ENCODE data around the gene DYSF. TPM values are rescaled to one million over a fixed set of nuclear protein-coding genes. Genes with fewer than 3 reads are reported as not detected.

Gene DYSF
- polyA plus RNA-seq, 1 donor from 2014 or later = 0.04 TPM

DNA sequence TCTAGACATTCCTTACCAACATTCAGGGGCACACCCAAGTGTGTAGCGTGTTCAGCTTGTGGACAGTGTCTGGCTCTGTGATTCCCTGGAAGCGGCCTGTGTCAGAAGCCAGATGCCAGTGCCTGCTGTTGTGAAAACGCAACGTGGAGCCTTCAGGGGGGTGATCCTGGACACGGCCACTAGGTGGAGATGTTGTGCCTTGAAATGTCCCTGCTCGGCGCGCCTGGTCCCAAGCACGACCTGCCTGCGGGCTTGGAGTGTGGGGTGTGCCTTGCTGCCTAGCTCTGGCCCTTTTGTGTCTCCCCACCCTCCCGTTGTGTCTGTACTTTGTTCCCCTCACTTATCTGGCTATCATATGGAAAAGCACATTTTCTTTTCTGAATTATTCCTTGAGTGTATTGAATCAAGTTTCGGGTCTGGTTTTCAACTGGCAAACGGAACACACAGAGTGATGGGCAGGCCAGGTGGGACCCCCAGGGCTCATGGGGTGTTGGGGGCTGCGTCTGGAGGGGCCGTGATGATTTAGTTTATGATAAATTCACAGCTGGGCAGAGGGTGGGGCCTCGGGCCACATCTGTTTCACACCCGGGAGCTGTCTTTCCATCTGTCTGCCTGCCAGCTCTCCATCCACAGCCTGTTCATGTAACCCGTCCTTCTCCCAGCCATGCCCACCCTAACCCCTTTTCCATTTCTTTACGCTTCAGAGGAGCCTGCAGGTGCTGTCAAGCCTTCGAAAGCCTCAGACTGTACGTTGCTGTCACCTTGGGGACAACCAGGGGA lies 95.5 kb downstream of the DYSF start:
- H3K9me2 ChIP-seq (ENCODE audit: insufficient read depth, low read length) = no peaks in the 10 kb centered on the region
- no peak overlapping the region for H3K9ac ChIP-seq (ENCODE audit: low read length)
- H3K79me2 ChIP-seq (replicated peaks; ENCODE audit: insufficient read depth, low read length) = no peaks in the 10 kb centered on the region
- no peaks in the 10 kb centered on the region for H3K9me3 ChIP-seq (ENCODE audit: low read length)
- H3K27ac ChIP-seq (ENCODE audit: low read length) = no peak overlapping the region
- no peak overlapping the region for H3K4me3 ChIP-seq (ENCODE audit: low read length)
- H3K27me3 ChIP-seq (ENCODE audit: insufficient read depth, low read depth, low read length) = no peaks in the 10 kb centered on the region
- H3F3A ChIP-seq (ENCODE audit: insufficient read depth, low read length, poor library complexity, severe bottlenecking) = no peaks in the 10 kb centered on the region
- no peaks in the 10 kb centered on the region for H3K36me3 ChIP-seq (ENCODE audit: insufficient read depth, low read length)
- TF ChIP-seq RAD21 (conservative IDR thresholded peaks at IDR 0.05) (peak; percentile 45), SMC3 (conservative IDR thresholded peaks at IDR 0.05; ENCODE audit: poor library complexity) (peak; percentile 58), TAF1 (IDR thresholded peaks at IDR 0.05; ENCODE audit: low read depth) (no peak)
- TF ChIP-seq, protein P1, sequence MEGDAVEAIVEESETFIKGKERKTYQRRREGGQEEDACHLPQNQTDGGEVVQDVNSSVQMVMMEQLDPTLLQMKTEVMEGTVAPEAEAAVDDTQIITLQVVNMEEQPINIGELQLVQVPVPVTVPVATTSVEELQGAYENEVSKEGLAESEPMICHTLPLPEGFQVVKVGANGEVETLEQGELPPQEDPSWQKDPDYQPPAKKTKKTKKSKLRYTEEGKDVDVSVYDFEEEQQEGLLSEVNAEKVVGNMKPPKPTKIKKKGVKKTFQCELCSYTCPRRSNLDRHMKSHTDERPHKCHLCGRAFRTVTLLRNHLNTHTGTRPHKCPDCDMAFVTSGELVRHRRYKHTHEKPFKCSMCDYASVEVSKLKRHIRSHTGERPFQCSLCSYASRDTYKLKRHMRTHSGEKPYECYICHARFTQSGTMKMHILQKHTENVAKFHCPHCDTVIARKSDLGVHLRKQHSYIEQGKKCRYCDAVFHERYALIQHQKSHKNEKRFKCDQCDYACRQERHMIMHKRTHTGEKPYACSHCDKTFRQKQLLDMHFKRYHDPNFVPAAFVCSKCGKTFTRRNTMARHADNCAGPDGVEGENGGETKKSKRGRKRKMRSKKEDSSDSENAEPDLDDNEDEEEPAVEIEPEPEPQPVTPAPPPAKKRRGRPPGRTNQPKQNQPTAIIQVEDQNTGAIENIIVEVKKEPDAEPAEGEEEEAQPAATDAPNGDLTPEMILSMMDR (IDR thresholded peaks at IDR 0.05; ENCODE audit: poor library complexity, severe bottlenecking) = peak; percentile 52
- H3K4me2 ChIP-seq (ENCODE audit: low read length) = no peak overlapping the region
- no peak overlapping the region for H2AFZ ChIP-seq (ENCODE audit: low read depth, low read length)
- H4K20me1 ChIP-seq (ENCODE audit: insufficient read depth) = no peaks in the 10 kb centered on the region

DNA sequence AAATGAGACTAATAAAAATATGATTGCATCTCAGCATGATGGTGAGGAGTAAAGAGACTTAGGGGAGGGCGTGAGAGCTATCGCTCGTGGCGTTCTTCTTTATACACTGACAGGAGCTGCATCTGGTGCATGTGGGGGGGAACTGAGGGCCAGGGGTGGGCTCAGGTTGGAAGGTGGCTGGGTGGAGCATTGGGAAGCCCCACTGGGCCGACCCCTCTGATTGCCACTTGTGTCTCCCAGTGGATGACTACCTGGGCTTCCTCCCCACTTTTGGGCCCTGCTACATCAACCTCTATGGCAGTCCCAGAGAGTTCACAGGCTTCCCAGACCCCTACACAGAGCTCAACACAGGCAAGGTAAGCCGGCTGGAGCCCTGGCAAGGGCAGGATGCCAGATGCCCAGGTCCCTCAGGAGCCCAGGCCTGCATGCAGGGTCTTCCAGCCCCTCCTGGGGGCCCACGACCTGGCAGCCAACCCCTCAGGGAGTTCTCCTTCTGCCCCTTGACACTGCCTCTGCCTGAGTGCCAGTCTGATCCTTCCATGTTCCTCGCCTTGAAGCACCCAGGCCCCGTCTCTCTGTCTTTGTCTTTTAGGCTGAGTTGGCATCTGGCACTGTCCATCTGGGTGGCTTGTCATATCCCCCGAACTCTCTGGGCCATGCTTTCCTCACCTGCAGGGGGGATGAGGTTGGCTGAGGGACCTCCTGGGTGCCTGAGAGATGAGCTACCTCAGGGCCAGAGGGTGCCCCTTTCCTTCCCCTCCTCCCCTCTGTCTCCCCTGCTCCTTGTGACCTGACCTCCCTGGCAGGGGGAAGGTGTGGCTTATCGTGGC lies 97.7 kb downstream of the DYSF start:
- Histone ChIP-seq H3K36me3 (ENCODE audit: insufficient read depth, low read length) (no peaks in the 10 kb centered on the region), H3K4me3 (ENCODE audit: low read length) (no peak overlapping the region), H3K27me3 (ENCODE audit: insufficient read depth, low read depth, low read length) (no peaks in the 10 kb centered on the region), H3K9ac (ENCODE audit: low read length) (no peak overlapping the region), H3K9me2 (ENCODE audit: insufficient read depth, low read length) (no peaks in the 10 kb centered on the region), H2AFZ (ENCODE audit: low read depth, low read length) (no peak overlapping the region), H3F3A (ENCODE audit: insufficient read depth, low read length, poor library complexity, severe bottlenecking) (no peaks in the 10 kb centered on the region), H4K20me1 (ENCODE audit: insufficient read depth) (no peaks in the 10 kb centered on the region), H3K27ac (ENCODE audit: low read length) (no peak overlapping the region), H3K4me2 (ENCODE audit: low read length) (no peak overlapping the region), H3K9me3 (ENCODE audit: low read length) (no peaks in the 10 kb centered on the region), H3K79me2 (replicated peaks; ENCODE audit: insufficient read depth, low read length) (no peaks in the 10 kb centered on the region)
- TF ChIP-seq EZH2 (IDR thresholded peaks at IDR 0.05; ENCODE audit: borderline replicate concordance, insufficient read depth, low read length, poor library complexity, severe bottlenecking) (no peak), EP300 (conservative IDR thresholded peaks at IDR 0.05; ENCODE audit: poor library complexity, severe bottlenecking) (no peak), RAD21 (conservative IDR thresholded peaks at IDR 0.05) (no peak), POLR2AphosphoS5 (IDR thresholded peaks at IDR 0.05) (no peak), TAF1 (IDR thresholded peaks at IDR 0.05; ENCODE audit: low read depth) (no peak), MXI1 (conservative IDR thresholded peaks at IDR 0.05; ENCODE audit: poor library complexity, severe bottlenecking) (no peak), SMC3 (conservative IDR thresholded peaks at IDR 0.05; ENCODE audit: poor library complexity) (no peak)
- TF ChIP-seq, protein P1 (IDR thresholded peaks at IDR 0.05; ENCODE audit: poor library complexity, severe bottlenecking) = no peak
- TF ChIP-seq, protein P2, sequence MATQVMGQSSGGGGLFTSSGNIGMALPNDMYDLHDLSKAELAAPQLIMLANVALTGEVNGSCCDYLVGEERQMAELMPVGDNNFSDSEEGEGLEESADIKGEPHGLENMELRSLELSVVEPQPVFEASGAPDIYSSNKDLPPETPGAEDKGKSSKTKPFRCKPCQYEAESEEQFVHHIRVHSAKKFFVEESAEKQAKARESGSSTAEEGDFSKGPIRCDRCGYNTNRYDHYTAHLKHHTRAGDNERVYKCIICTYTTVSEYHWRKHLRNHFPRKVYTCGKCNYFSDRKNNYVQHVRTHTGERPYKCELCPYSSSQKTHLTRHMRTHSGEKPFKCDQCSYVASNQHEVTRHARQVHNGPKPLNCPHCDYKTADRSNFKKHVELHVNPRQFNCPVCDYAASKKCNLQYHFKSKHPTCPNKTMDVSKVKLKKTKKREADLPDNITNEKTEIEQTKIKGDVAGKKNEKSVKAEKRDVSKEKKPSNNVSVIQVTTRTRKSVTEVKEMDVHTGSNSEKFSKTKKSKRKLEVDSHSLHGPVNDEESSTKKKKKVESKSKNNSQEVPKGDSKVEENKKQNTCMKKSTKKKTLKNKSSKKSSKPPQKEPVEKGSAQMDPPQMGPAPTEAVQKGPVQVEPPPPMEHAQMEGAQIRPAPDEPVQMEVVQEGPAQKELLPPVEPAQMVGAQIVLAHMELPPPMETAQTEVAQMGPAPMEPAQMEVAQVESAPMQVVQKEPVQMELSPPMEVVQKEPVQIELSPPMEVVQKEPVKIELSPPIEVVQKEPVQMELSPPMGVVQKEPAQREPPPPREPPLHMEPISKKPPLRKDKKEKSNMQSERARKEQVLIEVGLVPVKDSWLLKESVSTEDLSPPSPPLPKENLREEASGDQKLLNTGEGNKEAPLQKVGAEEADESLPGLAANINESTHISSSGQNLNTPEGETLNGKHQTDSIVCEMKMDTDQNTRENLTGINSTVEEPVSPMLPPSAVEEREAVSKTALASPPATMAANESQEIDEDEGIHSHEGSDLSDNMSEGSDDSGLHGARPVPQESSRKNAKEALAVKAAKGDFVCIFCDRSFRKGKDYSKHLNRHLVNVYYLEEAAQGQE (IDR thresholded peaks at IDR 0.05; ENCODE audit: borderline replicate concordance) = no peak

Data from neural cell (in vitro differentiated cells).